SK-N-SH (cell line): ENCODE measurements around the gene DEAF1. TPM values are rescaled to one million over a fixed set of nuclear protein-coding genes. Genes with fewer than 3 reads are reported as not detected.

Experiments
- CTCF ChIA-PET: fragments of 300-600, 350-600 bp; formaldehyde crosslinking; extraction: SDS; loops from one replicate; lab custom pipeline; 2021; lab: Yijun Ruan, JAX
- POLR2A ChIA-PET: fragments of 350-600 bp; sonication (Branson Sonifier 250); formaldehyde crosslinking; extraction: SDS; loops from one replicate; lab custom pipeline; 2020; ENCODE audit warnings: antibody characterized with exemption, inconsistent platforms; lab: Yijun Ruan, JAX
- DNase-seq: peaks from one replicate; pipeline ENCODE4 v3.0.0; 2012
- H2AFZ ChIP-seq: fragments of 200-600 bp; sonication (generic); 2 replicates; pipeline ENCODE4 v1.8.1; 2016; ENCODE audit warnings: antibody characterized with exemption, mild to moderate bottlenecking, low read depth
- H3F3A ChIP-seq: fragments of 200-600 bp; sonication (generic); replicated peaks from 2 replicates; pipeline ENCODE3; 2016; ENCODE audit warnings: antibody characterized with exemption, mild to moderate bottlenecking; ENCODE audit not compliant: insufficient read depth
- H3K27ac ChIP-seq, 2 experiments: fragments of 200-500 bp in 1 of 2; fragments of 200-600 bp in 1 of 2; sonication (Bioruptor generic) in 1 of 2; sonication (generic), shearing (Covaris generic) in 1 of 2; 2 replicates each; pipeline versions ENCODE4 v1.5.1 to v1.6.1; 2014 to 2016; ENCODE audit warnings: low read depth in 2 of 2, inconsistent platforms in 1 of 2, low read length in 1 of 2, mild to moderate bottlenecking in 1 of 2, mixed read lengths in 1 of 2
- H3K27me3 ChIP-seq: fragments of 200-600 bp; sonication (generic), shearing (Covaris generic); 2 replicates; pipeline ENCODE4 v1.6.1; 2016; ENCODE audit warnings: mixed run types; ENCODE audit not compliant: insufficient read depth
- H3K36me3 ChIP-seq, 2 experiments: fragments of 200-500 bp in 1 of 2; fragments of 200-600 bp in 1 of 2; sonication (Bioruptor generic) in 1 of 2; sonication (generic) in 1 of 2; replicated peaks in 1 of 2; 2 replicates each; pipeline versions ENCODE3 to v1.5.1; 2014 to 2016; ENCODE audit warnings: low read length in 1 of 2, mild to moderate bottlenecking in 1 of 2; ENCODE audit not compliant: insufficient read depth in 2 of 2, control insufficient read depth in 1 of 2
- H3K4me1 ChIP-seq, 2 experiments: fragments of 200-500 bp in 1 of 2; fragments of 200-600 bp in 1 of 2; sonication (Bioruptor generic) in 1 of 2; sonication (generic), shearing (Covaris generic) in 1 of 2; 2 replicates each; pipeline versions ENCODE4 v1.5.1 to v1.6.1; 2014 to 2016; ENCODE audit warnings: low read depth in 1 of 2, low read length in 1 of 2, mixed run types in 1 of 2; ENCODE audit not compliant: insufficient read depth in 2 of 2, control insufficient read depth in 1 of 2
- H3K4me2 ChIP-seq: fragments of 200-600 bp; sonication (generic), shearing (Covaris generic); 2 replicates; pipeline ENCODE4 v1.6.1; 2017; ENCODE audit warnings: mixed run types
- H3K4me3 ChIP-seq, 2 experiments: fragments of 200-500 bp in 1 of 2; fragments of 200-600 bp in 1 of 2; sonication (Bioruptor generic) in 1 of 2; sonication (generic), shearing (Covaris generic) in 1 of 2; 2 replicates each; pipeline versions ENCODE4 v1.5.1 to v1.8.1; 2014 to 2016; ENCODE audit warnings: low read depth in 2 of 2, inconsistent platforms in 1 of 2, low read length in 1 of 2, mild to moderate bottlenecking in 1 of 2, mixed read lengths in 1 of 2, moderate library complexity in 1 of 2
- H3K79me2 ChIP-seq: fragments of 200-600 bp; sonication (generic); 2 replicates; pipeline ENCODE4 v1.8.1; 2017; ENCODE audit warnings: mild to moderate bottlenecking; ENCODE audit not compliant: insufficient read depth
- H3K9ac ChIP-seq: fragments of 200-600 bp; sonication (generic); 2 replicates; pipeline ENCODE4 v1.6.1; 2017; ENCODE audit warnings: mixed run types
- H3K9me2 ChIP-seq: fragments of 200-600 bp; sonication (generic); 2 replicates; pipeline ENCODE4 v1.6.1; 2017; ENCODE audit warnings: mixed run types
- H3K9me3 ChIP-seq: fragments of 200-600 bp; sonication (generic); 2 replicates; pipeline ENCODE4 v1.6.1; 2017; ENCODE audit warnings: mixed run types, mild to moderate bottlenecking, moderate library complexity
- H4K20me1 ChIP-seq: fragments of 200-600 bp; sonication (generic); 2 replicates; pipeline ENCODE4 v1.6.1; 2017; ENCODE audit warnings: mild to moderate bottlenecking, mixed run types; ENCODE audit not compliant: insufficient read depth
- CHD2 ChIP-seq: fragments of 150-350 bp; IDR thresholded peaks from 2 replicates; pipeline ENCODE4 v1.6.1; 2018; ENCODE audit warnings: low read length; ENCODE audit not compliant: partially characterized antibody
- CTCF ChIP-seq: fragments of 200-600 bp; sonication (generic); IDR thresholded peaks from 2 replicates; pipeline ENCODE4 v1.6.1; 2017; ENCODE audit warnings: antibody characterized with exemption, mild to moderate bottlenecking, moderate library complexity
- ELF1 ChIP-seq: IDR thresholded peaks from 2 replicates; pipeline ENCODE4 v1.4.0; 2012
- EZH2phosphoT487 ChIP-seq: fragments of 200-600 bp; sonication (generic); IDR thresholded peaks from 2 replicates; pipeline ENCODE4 v1.6.1; 2017; ENCODE audit warnings: low read depth, mixed run types, mild to moderate bottlenecking, antibody characterized with exemption, moderate library complexity, borderline replicate concordance
- FOXJ3 ChIP-seq: sonication (generic); formaldehyde crosslinking; IDR thresholded peaks from 2 replicates; pipeline ENCODE4 v1.5.1; 2020; ENCODE audit warnings: mild to moderate bottlenecking, missing genetic modification reagents
- FOXM1 ChIP-seq: IDR thresholded peaks from 2 replicates; pipeline ENCODE4 v1.4.0; 2012; ENCODE audit warnings: low read depth, mild to moderate bottlenecking
- GABPA ChIP-seq: IDR thresholded peaks from 2 replicates; pipeline ENCODE4 v1.4.0; 2012; ENCODE audit warnings: low read depth, mild to moderate bottlenecking
- JUND ChIP-seq: IDR thresholded peaks from 2 replicates; pipeline ENCODE4 v1.4.0; 2012
- MAX ChIP-seq: IDR thresholded peaks from 2 replicates; pipeline ENCODE4 v1.4.0; 2012; ENCODE audit warnings: low read depth
- MEF2A ChIP-seq: IDR thresholded peaks from 2 replicates; pipeline ENCODE4 v1.4.0; 2012; ENCODE audit warnings: low read depth, borderline replicate concordance
- NFIC ChIP-seq: IDR thresholded peaks from 2 replicates; pipeline ENCODE4 v1.4.0; 2012; ENCODE audit warnings: borderline replicate concordance
- NRF1 ChIP-seq: IDR thresholded peaks from 2 replicates; pipeline ENCODE4 v1.6.1; 2012; ENCODE audit warnings: low read depth, mild to moderate bottlenecking, low read length
- RAD21 ChIP-seq: IDR thresholded peaks from 2 replicates; pipeline ENCODE4 v1.6.1; 2012; ENCODE audit warnings: mild to moderate bottlenecking, low read length
- RFX5 ChIP-seq: IDR thresholded peaks from 2 replicates; pipeline ENCODE4 v1.6.1; 2012; ENCODE audit warnings: mild to moderate bottlenecking, improper control_type of control experiment, low read length
- RXRA ChIP-seq: IDR thresholded peaks from 2 replicates; pipeline ENCODE4 v1.4.0; 2012; ENCODE audit warnings: low read depth, mild to moderate bottlenecking, borderline replicate concordance
- SIN3A ChIP-seq: IDR thresholded peaks from 2 replicates; pipeline ENCODE4 v1.6.1; 2012; ENCODE audit warnings: low read depth, mild to moderate bottlenecking, low read length, moderate library complexity, borderline replicate concordance
- TAF1 ChIP-seq: IDR thresholded peaks from 2 replicates; pipeline ENCODE4 v1.6.1; 2012; ENCODE audit warnings: low read depth, mild to moderate bottlenecking, low read length, moderate library complexity, borderline replicate concordance
- WGBS: methylation state at CpG from one replicate; pipeline ENCODE4 v1.1.6; 2017; ENCODE audit warnings: low lambda C conversion rate; 5-methylcytosine and 5-hydroxymethylcytosine counted together
- polyA plus RNA-seq, 3 experiments: library from polyadenylated mRNA; depleted of rRNA; stranded (reverse); fragments of >200 nt; gene quantifications; 2 replicates each; pipeline ENCODE4 v1.2.3, GENCODE V29; 2012
- TF ChIP-seq, protein P1 (sequence below): IDR thresholded peaks from 2 replicates; pipeline ENCODE4; 2012
- TF ChIP-seq, protein P2 (sequence below): IDR thresholded peaks from 2 replicates; pipeline ENCODE4 v1.4.0; 2012; ENCODE audit warnings: low read depth, borderline replicate concordance

DEAF1 gene
- polyA plus RNA-seq, 1 of the 3 experiments (the other 2 are of a cell fraction): 40.6 TPM

DNA sequence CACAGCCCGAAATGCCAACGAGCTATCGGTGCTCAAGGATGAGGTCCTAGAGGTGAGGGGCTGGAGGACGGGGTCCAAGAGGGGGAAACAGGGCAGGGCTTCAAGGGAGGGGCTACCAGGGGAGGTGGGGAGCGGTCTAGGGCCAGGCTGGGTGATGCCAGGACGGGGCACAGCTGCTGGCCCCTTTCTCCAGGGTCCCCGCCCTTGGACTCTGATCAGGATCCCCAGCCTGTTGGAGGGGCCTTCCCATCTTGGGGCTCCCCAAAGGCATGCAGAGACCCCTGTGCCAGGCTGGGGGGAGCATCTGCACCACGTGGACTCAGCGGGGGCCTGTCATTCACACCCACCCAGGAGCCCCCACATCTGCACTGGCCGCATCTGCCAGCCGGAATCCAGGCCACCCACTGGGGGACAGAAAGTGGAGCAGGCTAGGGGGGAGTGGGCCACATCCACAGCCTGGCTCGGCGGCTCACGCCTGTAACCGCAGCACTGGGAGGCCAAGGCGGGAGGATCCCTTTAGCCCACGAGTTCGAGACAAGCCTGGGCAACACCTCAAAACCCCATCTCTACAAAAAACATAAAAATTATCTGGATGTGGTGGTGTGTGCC lies 29.9 kb upstream of the DEAF1 start:
- Histone ChIP-seq H3K9me2 (no peaks in the 10 kb centered on the region), H3K79me2 (no peaks in the 10 kb centered on the region), H3K9ac (no peak overlapping the region), H2AFZ (no peak overlapping the region), H3F3A (peaks cover 9% of the 10 kb centered on the region), H3K27me3 (peaks cover 37% of the 10 kb centered on the region), H3K4me2 (no peak overlapping the region), H3K27ac (no peak overlapping the region), H3K4me3 (no peak overlapping the region), H3K9me3 (no peaks in the 10 kb centered on the region), H3K36me3 (no peaks in the 10 kb centered on the region), H4K20me1 (no peaks in the 10 kb centered on the region), H3K4me1 (peaks cover 0 to 21% of the 10 kb centered on the region in 2 experiments; a peak in 1 of 4 replicates)
- ChIA-PET CTCF (interaction anchor here (0.9 to 11.8 kb wide), 11 partner anchors 8 to 170 kb away, joined by 3 to 150 read pairs (median 6); partner anchors contain the start of genes DEAF1, TALDO1 and TMEM80), POLR2A (interaction anchor here (0.6 kb wide), 1 partner anchor 32 kb away, joined by 3 read pairs; no protein-coding TSS in a partner anchor)
- WGBS: 62% methylated on average over 16 of the region's 18 CpGs
- no peak for TF ChIP-seq NFIC
- no peak for TF ChIP-seq RAD21
- no peak for TF ChIP-seq EZH2phosphoT487
- no peak for TF ChIP-seq MEF2A
- peak; percentile 34 for DNase-seq

GRCh38 chr11:724049-724777 lies 29.2 kb upstream of the DEAF1 start:
- CTCF ChIA-PET: interaction anchor here (0.6 to 11.8 kb wide), 22 partner anchors 12 to 299 kb away, joined by 3 to 150 read pairs (median 4); partner anchors contain the start of genes DEAF1, LMNTD2, PHRF1 and TALDO1
- POLR2A ChIA-PET: interaction anchor here (0.6 kb wide), 2 partner anchors 24 to 32 kb away, joined by 3 read pairs; no protein-coding TSS in a partner anchor
- H2AFZ ChIP-seq: no peak overlapping the region

More at GRCh38 chr11:724049-724777, 29.2 kb upstream of the DEAF1 start:
- H3K4me1 ChIP-seq: peaks cover 0 to 21% of the 10 kb centered on the region in 2 experiments; a peak in 1 of 4 replicates
- no peaks in the 10 kb centered on the region for H3K36me3 ChIP-seq
- peaks cover 9% of the 10 kb centered on the region for H3F3A ChIP-seq
- no peak overlapping the region for H3K4me2 ChIP-seq
- no peaks in the 10 kb centered on the region for H3K9me2 ChIP-seq
- no peaks in the 10 kb centered on the region for H4K20me1 ChIP-seq
- TF ChIP-seq FOXJ3 (CRISPR knock-in tag): no peak
- TF ChIP-seq CHD2: no peak
- no peak for TF ChIP-seq SIN3A
- TF ChIP-seq MAX: no peak
- TF ChIP-seq, protein P1, sequence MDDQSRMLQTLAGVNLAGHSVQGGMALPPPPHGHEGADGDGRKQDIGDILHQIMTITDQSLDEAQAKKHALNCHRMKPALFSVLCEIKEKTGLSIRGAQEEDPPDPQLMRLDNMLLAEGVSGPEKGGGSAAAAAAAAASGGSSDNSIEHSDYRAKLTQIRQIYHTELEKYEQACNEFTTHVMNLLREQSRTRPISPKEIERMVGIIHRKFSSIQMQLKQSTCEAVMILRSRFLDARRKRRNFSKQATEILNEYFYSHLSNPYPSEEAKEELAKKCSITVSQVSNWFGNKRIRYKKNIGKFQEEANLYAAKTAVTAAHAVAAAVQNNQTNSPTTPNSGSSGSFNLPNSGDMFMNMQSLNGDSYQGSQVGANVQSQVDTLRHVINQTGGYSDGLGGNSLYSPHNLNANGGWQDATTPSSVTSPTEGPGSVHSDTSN: no peak
- TF ChIP-seq GABPA: no peak
- TF ChIP-seq MEF2A: no peak
- no peak for TF ChIP-seq TAF1
- TF ChIP-seq RFX5: no peak
- TF ChIP-seq ELF1: no peak
- TF ChIP-seq, protein P2, sequence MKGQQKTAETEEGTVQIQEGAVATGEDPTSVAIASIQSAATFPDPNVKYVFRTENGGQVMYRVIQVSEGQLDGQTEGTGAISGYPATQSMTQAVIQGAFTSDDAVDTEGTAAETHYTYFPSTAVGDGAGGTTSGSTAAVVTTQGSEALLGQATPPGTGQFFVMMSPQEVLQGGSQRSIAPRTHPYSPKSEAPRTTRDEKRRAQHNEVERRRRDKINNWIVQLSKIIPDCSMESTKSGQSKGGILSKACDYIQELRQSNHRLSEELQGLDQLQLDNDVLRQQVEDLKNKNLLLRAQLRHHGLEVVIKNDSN: no peak
- no peak for TF ChIP-seq RAD21
- TF ChIP-seq JUND: no peak
- no peak for TF ChIP-seq RXRA
- TF ChIP-seq CTCF: no peak
- no peak for TF ChIP-seq NRF1
- TF ChIP-seq FOXM1: no peak
- no peak overlapping the region for H3K4me3 ChIP-seq
- H3K9ac ChIP-seq: no peak overlapping the region
- peaks cover 43% of the 10 kb centered on the region for H3K27me3 ChIP-seq
- H3K27ac ChIP-seq: no peak overlapping the region
- DNase-seq: peak; percentile 30
- H3K79me2 ChIP-seq: no peaks in the 10 kb centered on the region
- WGBS: 73% methylated on average over 7 of the region's 19 CpGs
- no peaks in the 10 kb centered on the region for H3K9me3 ChIP-seq
